IPS DF 19.7 (cell line): ENCODE results near the gene GSS.

Source experiments
- DNase-seq: peaks from one replicate; pipeline ENCODE4 v3.0.0-alpha.2; 2013; ENCODE audit warnings: low read depth, low spot score

The GSS gene

GRCh38 chr20:34947336-34947735, 8.3 kb downstream of the GSS start:
- DNase-seq = no peak

GRCh38 chr20:34946661-34947060, 8.9 kb downstream of the GSS start:
- DNase-seq = no peak

GRCh38 chr20:34945315-34946077, 10.1 kb downstream of the GSS start:
- no peak for DNase-seq

GRCh38 chr20:34943808-34944567, 11.6 kb downstream of the GSS start:
- no peak for DNase-seq

GRCh38 chr20:34942301-34942700, 13.3 kb downstream of the GSS start:
- no peak for DNase-seq

- no peak for DNase-seq
Observed at GRCh38 chr20:34941226-34941625, 14.4 kb downstream of the GSS start.

GRCh38 chr20:34940081-34940481, 15.5 kb downstream of the GSS start:
- no peak for DNase-seq

- DNase-seq = no peak
Observed at GRCh38 chr20:34938466-34939163, 17.0 kb downstream of the GSS start.

- DNase-seq = no peak
Observed at GRCh38 chr20:34931771-34932170, 23.8 kb downstream of the GSS start.

- no peak for DNase-seq
Observed at GRCh38 chr20:34928411-34928810, 27.2 kb downstream of the GSS start.

- no peak for DNase-seq
Observed at GRCh38 chr20:34927736-34928135, 27.9 kb downstream of the GSS start.

- DNase-seq = no peak
Observed at GRCh38 chr20:34926581-34926980, 29.0 kb downstream of the GSS start.

- DNase-seq = no peak
Observed at GRCh38 chr20:34925981-34926380, 29.6 kb downstream of the GSS start.

- no peak for DNase-seq
Observed at GRCh38 chr20:34925341-34925740, 30.3 kb downstream of the GSS start.

- no peak for DNase-seq
Observed at GRCh38 chr20:34923414-34923813, 32.2 kb downstream of the GSS start.

- no peak for DNase-seq
Observed at GRCh38 chr20:34922654-34923381, 32.8 kb downstream of the GSS start.

GRCh38 chr20:34921436-34921835, 34.2 kb downstream of the GSS start:
- no peak for DNase-seq

GRCh38 chr20:34920055-34920454, 35.6 kb downstream of the GSS start:
- no peak for DNase-seq

GRCh38 chr20:34916774-34917354, 38.7 kb downstream of the GSS start:
- no peak for DNase-seq

GRCh38 chr20:34915749-34916455, 39.7 kb downstream of the GSS start:
- DNase-seq = no peak

GRCh38 chr20:34915131-34915530, 40.5 kb downstream of the GSS start:
- no peak for DNase-seq
